ENCODE results near the gene MGAT4A.
"Not testable (repeated sequence)": the region's sequence is repeated elsewhere in the genome, so short reads cannot be mapped to it uniquely, and the experiment has no call there.

MGAT4A gene

DNA sequence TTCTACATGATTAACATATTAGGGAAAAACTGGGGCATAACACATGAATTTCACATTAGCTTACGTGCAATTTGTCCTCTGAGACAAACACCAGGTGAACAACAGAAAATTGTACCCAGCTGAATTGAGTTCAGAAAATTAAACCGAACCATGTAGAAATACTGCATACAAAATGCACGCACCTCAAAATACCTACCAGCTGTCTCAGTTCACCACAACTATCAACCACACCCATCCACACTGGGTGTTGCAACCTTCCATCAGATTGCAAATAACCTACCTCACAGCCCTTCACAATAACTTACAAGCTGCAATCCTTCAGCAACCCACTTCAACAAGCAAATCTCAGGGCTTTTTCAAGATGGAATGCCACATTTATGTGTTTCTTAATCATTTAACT, 66.6 kb downstream of the MGAT4A start:
- Histone ChIP-seq H4K20me1 (ENCODE audit: insufficient read depth, low read length, poor library complexity, severe bottlenecking) (no peaks in the 10 kb centered on the region), H3K27me3 (ENCODE audit: insufficient read depth, low read length, poor library complexity, severe bottlenecking) (no peaks in the 10 kb centered on the region), H3K9me3 (ENCODE audit: insufficient read depth, low read depth, low read length) (0 out of 2 replicates have a peak, but pooled peaks cover 7% of the 10 kb centered on the region), H3K9ac (ENCODE audit: low read depth, low read length, poor library complexity, severe bottlenecking) (no peak overlapping the region), H3K4me3 (ENCODE audit: low read length, poor library complexity, severe bottlenecking) (no peak overlapping the region), H3K4me2 (ENCODE audit: low read depth, low read length, poor library complexity, severe bottlenecking) (no peak overlapping the region), H2AFZ (ENCODE audit: low read length) (no peak overlapping the region), H3K36me3 (ENCODE audit: insufficient read depth, low read length) (peaks cover 11% of the 10 kb centered on the region; the same call in 1 of the 2 replicates), H3K9me2 (replicated peaks; ENCODE audit: low read depth, low read length) (no peaks in the 10 kb centered on the region), H3K4me1 (ENCODE audit: insufficient read depth, low read length, poor library complexity, severe bottlenecking) (peaks cover 7% of the 10 kb centered on the region), H3F3A (ENCODE audit: low read depth) (no peaks in the 10 kb centered on the region), H3K79me2 (ENCODE audit: insufficient read depth, low read length) (no peaks in the 10 kb centered on the region)
- no peak for TF ChIP-seq EZH2phosphoT487 (IDR thresholded peaks at IDR 0.05; ENCODE audit: borderline replicate concordance)
- TF ChIP-seq, protein P1, sequence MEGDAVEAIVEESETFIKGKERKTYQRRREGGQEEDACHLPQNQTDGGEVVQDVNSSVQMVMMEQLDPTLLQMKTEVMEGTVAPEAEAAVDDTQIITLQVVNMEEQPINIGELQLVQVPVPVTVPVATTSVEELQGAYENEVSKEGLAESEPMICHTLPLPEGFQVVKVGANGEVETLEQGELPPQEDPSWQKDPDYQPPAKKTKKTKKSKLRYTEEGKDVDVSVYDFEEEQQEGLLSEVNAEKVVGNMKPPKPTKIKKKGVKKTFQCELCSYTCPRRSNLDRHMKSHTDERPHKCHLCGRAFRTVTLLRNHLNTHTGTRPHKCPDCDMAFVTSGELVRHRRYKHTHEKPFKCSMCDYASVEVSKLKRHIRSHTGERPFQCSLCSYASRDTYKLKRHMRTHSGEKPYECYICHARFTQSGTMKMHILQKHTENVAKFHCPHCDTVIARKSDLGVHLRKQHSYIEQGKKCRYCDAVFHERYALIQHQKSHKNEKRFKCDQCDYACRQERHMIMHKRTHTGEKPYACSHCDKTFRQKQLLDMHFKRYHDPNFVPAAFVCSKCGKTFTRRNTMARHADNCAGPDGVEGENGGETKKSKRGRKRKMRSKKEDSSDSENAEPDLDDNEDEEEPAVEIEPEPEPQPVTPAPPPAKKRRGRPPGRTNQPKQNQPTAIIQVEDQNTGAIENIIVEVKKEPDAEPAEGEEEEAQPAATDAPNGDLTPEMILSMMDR (conservative IDR thresholded peaks at IDR 0.05; ENCODE audit: low read length): no peak

DNA sequence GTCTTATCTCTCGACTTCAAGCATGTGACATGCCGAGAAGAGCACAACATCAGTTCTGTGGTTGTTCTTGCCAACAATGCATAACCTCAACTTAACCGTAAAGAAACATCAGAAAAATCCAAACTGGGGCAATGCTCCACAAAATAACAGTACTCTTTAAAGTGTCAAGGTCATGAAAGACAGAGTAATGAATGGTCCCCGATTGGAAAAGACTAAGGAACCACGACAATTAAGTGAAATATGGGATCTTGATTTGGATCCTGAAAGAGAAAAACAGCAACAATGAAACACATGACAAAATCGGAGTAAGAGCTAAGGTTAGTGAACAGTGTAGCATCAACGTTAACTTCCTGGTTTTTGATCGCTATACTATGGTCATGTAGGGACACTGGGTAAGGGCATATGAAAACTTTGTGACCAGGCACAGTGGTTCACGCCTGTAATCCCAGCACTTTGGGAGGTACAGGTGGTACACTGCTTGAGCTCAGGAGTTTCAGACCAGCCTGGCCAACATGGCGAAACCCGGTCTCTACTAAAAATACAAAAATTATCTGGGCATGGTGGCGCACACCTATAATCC, 67.3 kb downstream of the MGAT4A start:
- Histone ChIP-seq H3K36me3 (ENCODE audit: insufficient read depth, low read length) (peaks cover 11% of the 10 kb centered on the region; the same call in 1 of the 2 replicates), H3K9ac (ENCODE audit: low read depth, low read length, poor library complexity, severe bottlenecking) (no peak overlapping the region), H3K79me2 (ENCODE audit: insufficient read depth, low read length) (no peaks in the 10 kb centered on the region), H3K9me3 (ENCODE audit: insufficient read depth, low read depth, low read length) (0 out of 2 replicates have a peak, but pooled peaks cover 7% of the 10 kb centered on the region), H3K4me1 (ENCODE audit: insufficient read depth, low read length, poor library complexity, severe bottlenecking) (peaks cover 7% of the 10 kb centered on the region), H3K9me2 (replicated peaks; ENCODE audit: low read depth, low read length) (no peaks in the 10 kb centered on the region), H3K4me3 (ENCODE audit: low read length, poor library complexity, severe bottlenecking) (no peak overlapping the region), H3K27me3 (ENCODE audit: insufficient read depth, low read length, poor library complexity, severe bottlenecking) (no peaks in the 10 kb centered on the region), H2AFZ (ENCODE audit: low read length) (no peak overlapping the region), H3F3A (ENCODE audit: low read depth) (no peaks in the 10 kb centered on the region), H4K20me1 (ENCODE audit: insufficient read depth, low read length, poor library complexity, severe bottlenecking) (no peaks in the 10 kb centered on the region), H3K4me2 (ENCODE audit: low read depth, low read length, poor library complexity, severe bottlenecking) (no peak overlapping the region)
- TF ChIP-seq, protein P1 (conservative IDR thresholded peaks at IDR 0.05; ENCODE audit: low read length): no peak
- no peak for TF ChIP-seq EZH2phosphoT487 (IDR thresholded peaks at IDR 0.05; ENCODE audit: borderline replicate concordance)

DNA sequence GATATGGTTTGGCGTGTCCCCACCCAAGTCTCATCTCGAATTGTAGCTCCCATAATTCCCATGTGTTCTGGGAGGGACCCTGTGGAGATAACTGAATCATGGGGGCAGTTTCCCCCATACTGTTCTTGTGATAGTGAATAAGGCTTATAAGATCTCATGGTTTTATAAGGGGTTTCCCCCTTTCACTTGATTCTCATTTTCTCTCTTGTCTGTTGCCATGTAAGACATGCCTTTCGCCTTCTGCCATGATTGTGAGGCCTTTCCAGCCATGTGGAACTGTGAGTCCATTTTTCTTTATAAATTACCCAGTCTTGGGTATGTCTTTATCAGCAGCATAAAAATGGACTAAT, 71.5 kb downstream of the MGAT4A start:
- H2AFZ ChIP-seq (ENCODE audit: low read length); H3K4me3 ChIP-seq (ENCODE audit: low read length, poor library complexity, severe bottlenecking); H3K9me2 ChIP-seq (replicated peaks; ENCODE audit: low read depth, low read length); H3K36me3 ChIP-seq (ENCODE audit: insufficient read depth, low read length); H3F3A ChIP-seq (ENCODE audit: low read depth); H4K20me1 ChIP-seq (ENCODE audit: insufficient read depth, low read length, poor library complexity, severe bottlenecking); H3K79me2 ChIP-seq (ENCODE audit: insufficient read depth, low read length); H3K9me3 ChIP-seq (ENCODE audit: insufficient read depth, low read depth, low read length); H3K9ac ChIP-seq (ENCODE audit: low read depth, low read length, poor library complexity, severe bottlenecking); H3K27me3 ChIP-seq (ENCODE audit: insufficient read depth, low read length, poor library complexity, severe bottlenecking): not testable (repeated sequence)
- peak overlapping the region; percentile 13 for H3K4me2 ChIP-seq (ENCODE audit: low read depth, low read length, poor library complexity, severe bottlenecking)
- H3K4me1 ChIP-seq (ENCODE audit: insufficient read depth, low read length, poor library complexity, severe bottlenecking): peaks cover 28% of the 10 kb centered on the region

Measured in Loucy (cell line).